Glutamatergic neuron (in vitro differentiated cells): ENCODE measurements around the gene CSGALNACT2. TPM values are rescaled to one million over a fixed set of nuclear protein-coding genes. Genes with fewer than 3 reads are reported as not detected.

Experiments used
- DNase-seq: peaks from one replicate; pipeline ENCODE4 v3.0.0; 2022
- H3K27ac Mint-ChIP-seq: one replicate; pipeline ENCODE4 v1.8.0; 2020; ENCODE audit warnings: mild to moderate bottlenecking, mixed read lengths, inconsistent platforms; ENCODE audit not compliant: unreplicated experiment
- H3K27me3 Mint-ChIP-seq: one replicate; pipeline ENCODE4 v1.8.0; 2020; ENCODE audit warnings: mild to moderate bottlenecking, moderate library complexity, mixed read lengths, inconsistent platforms; ENCODE audit not compliant: unreplicated experiment
- H3K36me3 Mint-ChIP-seq: one replicate; pipeline ENCODE4 v1.8.0; 2020; ENCODE audit warnings: mild to moderate bottlenecking, mixed read lengths, inconsistent platforms; ENCODE audit not compliant: unreplicated experiment
- H3K4me1 Mint-ChIP-seq: one replicate; pipeline ENCODE4 v1.8.0; 2020; ENCODE audit warnings: mild to moderate bottlenecking, low read depth, mixed read lengths, inconsistent platforms; ENCODE audit not compliant: unreplicated experiment
- H3K4me3 Mint-ChIP-seq: one replicate; pipeline ENCODE4 v1.8.0; 2020; ENCODE audit warnings: mild to moderate bottlenecking, mixed read lengths, inconsistent platforms; ENCODE audit not compliant: unreplicated experiment
- H3K9me3 Mint-ChIP-seq: one replicate; pipeline ENCODE4 v1.8.0; 2020; ENCODE audit warnings: mild to moderate bottlenecking, moderate library complexity, mixed read lengths, inconsistent platforms; ENCODE audit not compliant: unreplicated experiment
- CTCF ChIP-seq: fragments of 200-600 bp; sonication (generic); IDR thresholded peaks from one replicate; pipeline ENCODE4 v1.5.0; 2021; ENCODE audit not compliant: partially characterized antibody, unreplicated experiment
- total RNA-seq: library from RNA; stranded (reverse); fragmentation: NEBNext Ultra II Directional; extraction: Animal tissue kit (Norgen Biotek cat#: 25700); gene quantifications from one replicate; pipeline ENCODE4 v1.2.1, GENCODE V29; 2021; ENCODE audit not compliant: unreplicated experiment

The CSGALNACT2 gene
- total RNA-seq, 1 donor from 2014 or later, result 28.3 TPM

- H3K27ac Mint-ChIP-seq, result no peak overlapping the region
- no peak for DNase-seq
Measured at GRCh38 chr10:43131256-43131655, 7.0 kb upstream of the CSGALNACT2 start.

GRCh38 chr10:43131906-43132305, 6.3 kb upstream of the CSGALNACT2 start:
- Mint-ChIP-seq H3K4me1 (peaks cover 18% of the 10 kb centered on the region), H3K4me3 (no peak overlapping the region), H3K36me3 (no peaks in the 10 kb centered on the region), H3K27ac (no peak overlapping the region), H3K9me3 (peaks cover 2% of the 10 kb centered on the region), H3K27me3 (peaks cover 3% of the 10 kb centered on the region)
- no peak for TF ChIP-seq CTCF
- no peak for DNase-seq

More at GRCh38 chr10:43131256-43131655, 7.0 kb upstream of the CSGALNACT2 start:
- Mint-ChIP-seq H3K36me3 (no peaks in the 10 kb centered on the region), H3K4me1 (peaks cover 11% of the 10 kb centered on the region), H3K9me3 (no peaks in the 10 kb centered on the region), H3K4me3 (no peak overlapping the region), H3K27me3 (peaks cover 3% of the 10 kb centered on the region)
- no peak for TF ChIP-seq CTCF

GRCh38 chr10:43132867-43133787, 5.1 kb upstream of the CSGALNACT2 start:
- DNase-seq, result no peak
- TF ChIP-seq CTCF, result no peak
- peaks cover 18% of the 10 kb centered on the region for H3K4me1 Mint-ChIP-seq
- H3K9me3 Mint-ChIP-seq, result peaks cover 7% of the 10 kb centered on the region
- peaks cover 6% of the 10 kb centered on the region for H3K27me3 Mint-ChIP-seq
- no peaks in the 10 kb centered on the region for H3K36me3 Mint-ChIP-seq
- no peak overlapping the region for H3K27ac Mint-ChIP-seq
- no peak overlapping the region for H3K4me3 Mint-ChIP-seq

- no peak for TF ChIP-seq CTCF
- Mint-ChIP-seq H3K4me3 (no peak overlapping the region), H3K9me3 (peaks cover 13% of the 10 kb centered on the region), H3K27me3 (peaks cover 14% of the 10 kb centered on the region), H3K27ac (no peak overlapping the region), H3K4me1 (peaks cover 20% of the 10 kb centered on the region), H3K36me3 (no peaks in the 10 kb centered on the region)
- DNase-seq, result no peak
Measured at GRCh38 chr10:43134126-43134905, 3.9 kb upstream of the CSGALNACT2 start.
